Stimulated activated CD4-positive, alpha-beta T cell treated with anti-CD3 and anti-CD28 coated beads, Interleukin-1b, Interleukin-23, amount 100 ng/mL, for 24 hours (primary cell): ENCODE measurements around the gene NDUFB7.
"Not testable (repeated sequence)": the region's sequence is repeated elsewhere in the genome, so short reads cannot be mapped to it uniquely, and the experiment has no call there.

Experiments
- DNase-seq, 4 experiments: peaks; one replicate each; pipeline ENCODE4 v3.0.0-alpha.2; 2020; ENCODE audit warnings: low read depth in 4 of 4, low spot score in 1 of 4

Gene NDUFB7

DNA sequence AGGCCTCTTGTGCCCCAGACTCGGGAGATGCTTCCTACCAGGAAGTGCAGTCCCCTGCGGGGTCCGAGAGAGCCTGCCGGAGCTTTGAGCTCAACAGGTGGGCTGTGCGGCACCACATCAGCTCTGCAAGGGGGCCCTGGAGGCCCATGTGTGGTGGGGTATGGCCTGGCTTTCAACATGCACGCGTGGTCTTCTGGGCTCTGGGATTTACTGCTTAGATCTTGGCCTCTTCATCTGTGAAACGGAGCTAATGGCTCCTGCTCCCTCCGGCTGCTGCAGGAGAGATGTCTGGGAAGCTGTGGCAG is 18.0 kb downstream of the NDUFB7 start:
- no peak for DNase-seq

DNA sequence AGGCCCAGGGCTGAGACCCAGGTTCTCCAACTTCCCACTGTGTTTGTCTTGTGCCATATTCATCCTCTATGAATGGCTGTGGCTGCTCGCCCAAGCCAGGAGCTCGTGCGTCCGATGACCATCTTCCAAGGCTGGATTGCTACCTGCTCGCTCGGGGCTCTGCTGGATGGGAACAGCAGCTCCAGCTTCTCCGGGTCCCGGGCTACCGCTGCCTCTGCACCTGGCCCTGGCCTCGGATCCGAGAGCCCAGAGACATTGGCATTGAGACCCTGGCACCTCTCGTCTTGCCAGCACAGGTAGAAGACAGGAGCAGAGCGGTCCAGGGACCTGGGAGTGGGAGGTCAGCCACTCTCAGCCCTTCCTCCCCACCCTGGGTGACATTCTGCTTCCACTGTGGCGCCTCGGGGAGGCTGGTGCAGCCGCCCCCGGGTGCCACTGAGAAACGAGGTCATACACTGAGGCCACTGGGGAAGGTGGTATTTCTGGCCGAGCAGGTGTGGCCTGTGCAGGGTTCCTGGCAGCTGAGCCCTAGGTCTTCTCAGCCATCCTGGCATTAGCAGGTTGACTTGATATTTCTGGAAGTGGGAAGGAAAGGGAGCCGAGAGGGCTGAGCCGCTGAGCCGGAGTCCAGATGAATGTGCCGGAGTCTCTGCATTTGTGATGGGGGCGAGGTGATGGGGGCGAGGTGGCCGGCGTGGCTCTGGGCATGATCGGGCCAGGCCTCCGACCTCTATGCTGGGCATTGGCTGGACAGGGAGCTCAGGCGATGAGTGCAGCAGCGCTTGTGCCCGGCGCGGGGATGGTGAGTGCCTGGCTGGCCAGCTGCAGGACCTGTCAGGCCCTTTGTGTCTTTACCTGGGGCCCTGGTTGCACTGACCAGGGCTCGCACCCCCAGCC is 18.6 kb downstream of the NDUFB7 start:
- no peak for DNase-seq

GRCh38 chr19:14552006-14552360 is 19.9 kb downstream of the NDUFB7 start:
- not testable (repeated sequence) for DNase-seq

GRCh38 chr19:14551134-14552005 is 20.5 kb downstream of the NDUFB7 start:
- DNase-seq = peak in 3 of 4 experiments; percentile 25 to 53 (median 48)

DNA sequence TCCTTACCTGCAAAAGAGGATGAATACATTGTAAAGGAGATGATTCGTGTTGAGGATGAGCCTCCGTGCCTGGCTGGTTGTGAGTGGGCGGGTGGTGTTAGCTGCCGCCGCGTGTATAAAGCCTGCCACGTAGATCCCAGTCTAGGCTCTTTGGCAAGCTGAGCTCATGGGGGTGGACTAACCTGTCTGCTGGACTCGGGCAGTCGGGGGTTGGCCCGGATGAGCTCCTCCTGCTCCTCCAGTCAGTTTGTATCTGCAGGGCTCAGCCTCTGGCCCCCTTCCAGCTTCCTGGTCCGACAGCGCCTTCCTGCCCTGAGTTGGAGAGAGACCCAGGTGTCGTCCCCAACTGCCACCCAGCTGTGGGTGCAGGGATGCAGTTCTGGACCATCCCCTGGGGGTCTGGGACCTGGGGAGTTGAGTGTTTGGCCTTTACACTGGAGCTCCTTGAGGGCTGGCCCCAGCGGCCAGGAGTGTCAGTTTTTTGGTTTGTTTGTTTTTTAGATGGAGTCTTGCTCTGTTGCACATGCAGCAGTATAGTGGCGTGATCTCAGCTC is 21.6 kb downstream of the NDUFB7 start:
- no peak for DNase-seq

DNA sequence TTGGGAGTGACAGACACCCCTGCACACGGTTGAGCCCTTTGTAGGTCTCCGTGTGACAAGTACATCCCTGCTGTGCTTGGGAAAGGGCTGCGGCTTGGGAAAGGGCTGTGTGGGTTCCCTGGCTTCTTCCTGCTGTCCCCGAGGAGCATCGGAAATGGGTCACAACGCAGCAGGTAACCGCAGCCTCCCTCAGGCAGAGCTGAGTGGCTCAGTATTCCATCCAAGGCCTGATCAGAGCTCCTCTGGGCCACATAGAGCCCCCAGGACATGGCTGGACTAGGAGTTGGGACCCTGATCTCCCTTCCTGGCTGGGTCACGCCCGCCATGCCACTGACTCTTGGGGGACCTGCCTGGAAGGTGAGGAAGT is 26.2 kb downstream of the NDUFB7 start:
- no peak for DNase-seq

- DNase-seq = no peak
Observed at GRCh38 chr19:14544977-14545715, 26.7 kb downstream of the NDUFB7 start.

DNA sequence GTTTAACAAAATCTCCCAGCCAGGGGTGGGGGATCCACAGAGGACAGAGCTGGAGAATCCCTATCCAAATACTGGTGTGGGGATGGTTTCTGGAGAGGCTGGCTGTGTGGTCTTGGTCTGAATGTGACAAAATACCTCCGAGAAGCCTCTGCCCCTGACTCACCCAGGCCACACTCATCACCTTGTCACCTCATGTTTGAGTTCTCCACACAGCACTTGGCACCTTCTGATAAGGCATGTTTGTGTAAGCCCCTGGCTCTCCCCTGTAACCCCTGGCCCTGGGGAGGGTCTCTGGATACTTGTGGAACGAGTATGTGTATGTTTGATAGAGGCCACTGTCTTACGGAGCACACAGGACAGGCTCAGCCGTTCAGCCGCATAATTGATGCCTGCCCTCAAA is 27.8 kb downstream of the NDUFB7 start:
- DNase-seq = no peak

- DNase-seq = no peak
Observed at GRCh38 chr19:14542711-14543328, 29.0 kb downstream of the NDUFB7 start.

GRCh38 chr19:14541979-14542378 is 29.9 kb downstream of the NDUFB7 start:
- not testable (repeated sequence) for DNase-seq

DNA sequence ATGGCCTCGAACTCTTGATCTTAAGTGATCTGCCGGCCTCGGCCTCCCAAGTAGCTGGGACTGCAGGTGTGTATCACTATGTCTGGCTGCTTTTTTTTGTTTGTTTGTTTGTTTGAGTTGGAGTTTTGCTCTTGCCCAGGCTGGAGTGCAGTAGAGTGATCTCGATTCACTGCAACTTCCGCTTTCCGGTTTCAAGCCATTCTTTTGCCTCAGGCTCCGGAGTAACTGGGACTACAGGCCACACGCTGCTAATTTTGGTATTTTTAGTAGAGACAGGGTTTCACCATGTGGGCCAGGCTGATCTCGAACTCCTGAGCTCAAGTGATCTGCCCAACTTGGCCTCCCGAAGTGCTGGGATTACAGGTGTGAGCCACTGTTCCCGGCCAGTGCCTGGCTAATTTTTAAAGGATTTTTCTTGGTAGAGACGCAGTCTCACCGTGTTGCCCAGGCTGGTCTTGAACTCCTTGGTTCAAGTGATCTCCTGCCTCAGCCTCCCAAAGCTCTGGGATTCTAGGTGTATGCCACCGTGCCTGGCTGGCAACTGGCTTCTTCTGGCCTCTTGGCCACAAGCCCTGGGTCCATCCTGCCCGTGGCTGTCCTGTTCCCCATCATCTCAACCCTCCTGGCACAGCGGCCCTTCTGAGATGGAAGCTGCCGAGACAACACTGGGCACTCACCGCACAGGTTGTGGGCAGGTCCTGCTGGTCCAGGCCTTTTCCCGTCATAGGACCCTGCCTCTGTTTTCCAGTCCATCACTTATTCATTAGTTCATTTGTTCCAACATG is 30.9 kb downstream of the NDUFB7 start:
- DNase-seq = no peak

DNA sequence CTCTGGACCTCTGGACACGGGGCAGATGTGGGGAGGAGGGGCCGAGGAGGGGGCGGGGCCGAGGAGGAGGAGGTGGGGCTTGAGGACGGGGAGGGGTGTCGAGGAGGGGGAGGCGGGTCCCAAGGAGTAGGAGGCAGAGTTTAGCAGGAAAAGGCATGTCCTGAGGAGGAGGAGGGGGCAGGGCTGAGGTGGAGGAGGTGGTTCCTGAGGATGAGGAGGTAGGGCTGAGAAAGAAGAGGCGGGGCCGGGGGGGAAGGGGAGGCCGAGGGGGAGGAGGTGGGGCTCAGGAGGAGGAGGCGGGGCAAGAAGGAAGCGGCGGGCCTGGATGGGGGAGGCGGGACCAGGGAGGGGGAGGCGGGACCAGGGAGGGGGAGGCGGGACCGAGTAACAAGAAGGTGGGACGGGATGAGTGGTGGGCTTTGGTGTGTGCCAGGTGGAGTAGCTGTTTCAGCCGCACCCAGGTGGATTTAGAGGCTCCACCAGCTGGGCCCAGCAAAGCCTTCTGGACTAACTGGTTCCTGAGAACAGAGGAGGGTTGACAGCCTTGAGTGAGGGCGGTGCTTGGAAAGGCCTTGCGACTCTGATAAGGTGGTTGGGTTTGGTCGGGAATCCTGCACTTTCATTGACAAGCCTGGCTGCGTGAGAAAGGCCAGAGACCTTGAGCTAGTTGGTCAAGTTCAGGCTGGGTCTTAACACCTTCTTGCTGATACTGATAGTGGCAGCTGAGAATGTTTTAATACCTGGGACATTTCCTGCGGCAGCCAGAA is 34.8 kb downstream of the NDUFB7 start:
- DNase-seq = peak in 2 of 4 experiments; percentile 29 to 34

GRCh38 chr19:14533450-14533849 is 38.4 kb downstream of the NDUFB7 start:
- no peak for DNase-seq

- no peak for DNase-seq
Observed at GRCh38 chr19:14530506-14530905, 41.4 kb downstream of the NDUFB7 start.

- DNase-seq = no peak
Observed at GRCh38 chr19:14530005-14530348, 41.9 kb downstream of the NDUFB7 start.

DNA sequence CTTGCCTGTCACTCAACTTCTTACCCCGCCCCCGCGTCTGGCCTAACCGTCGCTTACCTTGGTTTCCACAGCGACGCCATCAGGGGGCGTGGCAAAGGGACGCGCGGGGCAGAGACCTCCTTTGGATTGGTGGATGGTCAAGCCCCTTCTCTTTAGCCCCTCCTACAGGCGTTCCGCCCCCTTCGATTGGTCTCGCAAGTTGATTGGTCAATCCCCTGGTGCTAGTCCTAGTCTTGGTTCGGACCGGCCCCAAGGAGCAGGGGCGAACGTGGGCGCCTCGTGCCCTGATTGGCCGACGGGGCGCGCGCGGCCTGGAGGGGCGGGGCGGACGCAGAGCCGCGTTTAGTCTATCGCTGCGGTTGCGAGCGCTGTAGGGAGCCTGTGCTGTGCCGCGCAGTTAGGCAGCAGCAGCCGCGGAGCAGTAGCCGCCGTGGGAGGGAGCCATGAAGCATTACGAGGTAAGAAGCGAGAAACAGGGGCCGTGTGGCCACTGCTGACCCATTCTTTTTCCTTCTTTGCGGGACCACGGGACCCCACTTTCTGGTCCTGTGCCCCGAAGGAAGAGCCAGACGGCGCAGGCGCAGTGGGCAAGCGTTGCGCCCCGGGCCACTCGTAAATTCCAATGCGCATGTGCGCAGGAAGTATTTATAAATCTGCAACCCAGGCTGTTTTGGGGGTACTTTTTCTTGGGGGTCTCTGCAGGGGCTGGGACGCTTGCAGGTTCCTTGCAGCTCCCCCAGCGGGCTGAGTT is 42.4 kb downstream of the NDUFB7 start, which contains the start of gene TECR:
Gene TECR (plus strand): TSS at position 341 of the 751 bp plus-strand sequence. CDS start 103 bp downstream, at position 444.
- DNase-seq = peak; percentile 99 to 100 (median 100)

DNA sequence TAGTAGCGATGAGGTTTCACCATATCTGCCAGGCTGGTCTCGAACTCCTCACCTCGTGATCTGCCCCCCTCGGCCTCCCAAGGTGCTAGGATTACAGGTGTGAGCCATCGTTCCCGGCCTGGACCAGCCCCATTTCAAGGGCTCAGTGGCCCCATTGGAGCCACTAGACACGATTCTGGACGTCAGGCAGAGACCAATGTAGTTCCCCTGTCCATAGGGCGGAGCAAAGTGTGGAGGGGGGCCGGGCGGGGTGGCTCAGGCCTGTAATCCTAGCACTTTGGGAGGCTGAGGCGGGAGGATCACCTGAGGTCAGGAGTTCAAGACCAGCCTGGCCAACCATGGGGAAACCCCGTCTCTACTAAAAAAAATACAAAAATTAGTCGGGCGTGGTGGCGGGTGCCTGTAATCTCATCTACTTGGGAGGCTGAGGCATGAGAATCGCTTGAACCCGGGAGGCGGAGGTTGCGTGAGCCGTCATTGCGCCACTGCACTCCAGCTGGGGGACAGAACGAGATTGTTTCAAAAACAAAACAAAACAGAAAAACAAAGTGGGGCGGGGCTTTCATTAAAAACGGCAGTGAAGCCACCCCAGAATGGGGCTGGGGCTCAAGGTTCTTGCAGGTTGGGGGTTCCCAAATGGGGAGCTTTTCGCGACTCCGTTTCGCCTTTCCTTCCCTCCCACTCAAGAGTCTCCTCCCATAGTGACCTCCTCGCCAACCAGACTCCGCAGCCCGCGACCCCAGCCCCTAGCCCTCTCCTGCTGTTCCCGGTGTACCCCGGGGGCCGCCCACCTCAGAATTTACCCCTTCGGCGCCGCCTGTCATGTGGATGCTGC is 43.2 kb downstream of the NDUFB7 start:
- no peak for DNase-seq

DNA sequence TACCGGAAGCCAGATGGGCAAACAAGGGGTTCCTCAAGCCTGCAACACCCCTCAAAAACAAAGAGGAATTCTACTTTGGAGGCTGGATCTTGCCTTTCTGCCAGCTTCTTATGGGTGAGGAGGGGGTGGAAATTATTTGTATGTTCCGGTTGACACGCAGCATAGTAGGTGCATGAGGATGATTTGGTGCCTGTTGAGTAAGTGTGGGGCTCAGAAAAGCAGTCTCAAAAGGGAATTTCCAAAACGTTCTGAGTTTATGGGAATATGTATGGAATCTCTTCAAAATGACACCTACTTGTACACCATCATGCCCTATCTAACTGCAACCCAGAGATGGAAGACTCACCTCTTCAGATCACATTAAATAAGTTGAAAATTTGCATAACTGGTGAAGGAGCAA is 45.4 kb downstream of the NDUFB7 start:
- no peak for DNase-seq
